ENCODE data around the gene ALDH9A1.

- TF ChIP-seq POLR2AphosphoS5 (IDR thresholded peaks at IDR 0.05), result no peak
- TF ChIP-seq POLR2A (IDR thresholded peaks at IDR 0.05), result no peak
- no peak for TF ChIP-seq CTCF (IDR thresholded peaks at IDR 0.05)
Observed at GRCh38 chr1:165737196-165737595, 38.8 kb upstream of the ALDH9A1 start.
